Measurements from ENCODE around the gene EFR3B.
A peak's percentile ranks its signal among the peaks of the same experiment; 100 is the strongest.
"Not testable (repeated sequence)": the region's sequence is repeated elsewhere in the genome, so short reads cannot be mapped to it uniquely, and the experiment has no call there.

EFR3B gene

DNA sequence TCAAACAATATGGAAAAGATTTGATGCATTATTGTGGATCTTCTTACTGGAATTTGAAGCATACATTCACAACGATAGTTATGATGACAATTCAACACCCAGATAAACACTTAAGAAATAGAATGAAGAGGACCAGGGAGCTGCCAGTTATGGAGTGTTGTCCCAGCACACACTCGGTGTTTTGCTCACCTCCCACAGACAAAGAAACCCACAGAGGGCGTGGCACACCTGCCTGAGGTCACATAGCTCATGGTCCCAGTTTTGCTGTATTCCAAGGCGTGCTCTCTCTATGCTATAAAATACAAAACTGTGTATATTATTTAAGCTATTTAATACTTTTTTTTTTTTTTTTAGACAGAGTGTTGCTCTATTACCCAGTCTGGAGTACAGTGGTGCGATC lies 31.1 kb downstream of the EFR3B start:
- DNase-seq (ENCODE audit: low read depth), result no peak

- no peak for DNase-seq (ENCODE audit: low read depth)
These were observed 32.0 kb downstream of the EFR3B start for GRCh38 chr2:25073914-25074313.

DNA sequence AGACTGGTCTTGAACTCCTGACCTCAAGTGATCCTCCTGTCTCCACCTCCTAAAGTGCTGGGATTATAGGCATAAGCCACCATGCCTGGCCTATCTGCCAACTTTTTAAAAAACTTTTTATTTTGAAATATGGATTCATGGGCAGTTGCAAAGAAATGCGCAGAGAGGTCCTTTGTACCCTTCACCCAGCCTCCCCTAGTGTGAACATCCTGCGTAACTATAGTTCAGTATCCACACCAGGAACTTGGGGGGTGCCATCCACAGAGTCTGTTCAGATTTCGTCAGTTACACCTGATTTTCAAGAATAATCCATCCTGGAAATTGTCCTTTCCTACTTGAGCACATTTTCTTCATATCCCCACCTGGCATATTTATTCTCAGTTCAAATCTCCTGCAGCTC lies 33.0 kb downstream of the EFR3B start:
- no peak for DNase-seq (ENCODE audit: low read depth)

DNA sequence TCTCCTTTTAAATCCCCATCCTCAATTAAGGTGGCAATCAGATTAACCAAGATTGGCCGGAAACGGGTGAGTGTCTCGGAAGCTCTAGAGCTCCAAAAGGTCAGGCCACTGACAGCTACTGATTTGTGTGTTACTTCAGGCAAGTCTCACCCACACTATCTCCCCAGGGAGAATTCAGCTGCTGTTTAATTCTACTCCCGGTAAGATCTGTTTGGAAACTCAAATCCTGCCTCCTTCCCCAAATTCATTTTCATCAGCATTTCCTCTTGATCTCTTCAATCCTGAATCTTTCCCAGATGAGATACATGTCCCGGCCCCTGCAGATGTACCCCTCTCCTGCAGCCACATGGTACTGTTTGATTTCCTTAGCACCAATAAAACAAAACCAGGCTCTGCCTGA lies 34.9 kb downstream of the EFR3B start:
- no peak for DNase-seq (ENCODE audit: low read depth)

GRCh38 chr2:25077789-25078169 lies 35.9 kb downstream of the EFR3B start:
- DNase-seq (ENCODE audit: low read depth), result no peak

GRCh38 chr2:25078170-25079049 lies 36.5 kb downstream of the EFR3B start:
- peak; percentile 28 for DNase-seq (ENCODE audit: low read depth)

DNA sequence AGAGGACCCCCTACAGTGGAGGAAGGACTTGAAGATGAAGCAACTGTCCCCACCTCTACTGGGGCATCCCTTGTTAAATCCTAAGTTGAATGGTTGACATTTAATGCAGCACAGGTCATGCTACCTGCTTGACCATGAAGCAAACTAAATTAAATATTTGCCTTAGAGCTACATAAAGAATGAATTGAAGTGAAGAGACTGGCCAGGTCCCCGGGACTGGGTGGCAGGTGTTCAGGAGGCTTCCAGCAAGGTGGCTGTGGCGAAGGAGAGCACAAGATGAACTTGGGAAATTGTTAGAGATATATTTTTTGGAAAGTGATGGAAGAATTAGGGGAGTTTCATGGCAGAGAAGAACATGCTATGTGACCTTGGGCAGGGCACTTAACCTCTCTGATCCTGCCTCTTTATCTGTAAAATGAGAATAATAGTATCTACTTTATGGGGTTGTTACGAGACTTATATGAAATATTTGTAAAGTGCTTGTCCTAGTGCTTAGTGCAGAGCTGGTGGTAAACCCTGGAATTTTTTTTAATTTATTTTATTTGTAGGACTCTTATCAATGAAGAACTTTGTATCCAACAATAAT lies 37.3 kb downstream of the EFR3B start:
- DNase-seq (ENCODE audit: low read depth), result no peak

- DNase-seq (ENCODE audit: low read depth), result no peak
These were observed 39.4 kb downstream of the EFR3B start for GRCh38 chr2:25081237-25081790.

GRCh38 chr2:25082002-25082622 lies 40.2 kb downstream of the EFR3B start:
- no peak for DNase-seq (ENCODE audit: low read depth)

- no peak for DNase-seq (ENCODE audit: low read depth)
These were observed 44.1 kb downstream of the EFR3B start for GRCh38 chr2:25085761-25086560.

GRCh38 chr2:25088817-25089516 lies 47.1 kb downstream of the EFR3B start:
- no peak for DNase-seq (ENCODE audit: low read depth)

DNA sequence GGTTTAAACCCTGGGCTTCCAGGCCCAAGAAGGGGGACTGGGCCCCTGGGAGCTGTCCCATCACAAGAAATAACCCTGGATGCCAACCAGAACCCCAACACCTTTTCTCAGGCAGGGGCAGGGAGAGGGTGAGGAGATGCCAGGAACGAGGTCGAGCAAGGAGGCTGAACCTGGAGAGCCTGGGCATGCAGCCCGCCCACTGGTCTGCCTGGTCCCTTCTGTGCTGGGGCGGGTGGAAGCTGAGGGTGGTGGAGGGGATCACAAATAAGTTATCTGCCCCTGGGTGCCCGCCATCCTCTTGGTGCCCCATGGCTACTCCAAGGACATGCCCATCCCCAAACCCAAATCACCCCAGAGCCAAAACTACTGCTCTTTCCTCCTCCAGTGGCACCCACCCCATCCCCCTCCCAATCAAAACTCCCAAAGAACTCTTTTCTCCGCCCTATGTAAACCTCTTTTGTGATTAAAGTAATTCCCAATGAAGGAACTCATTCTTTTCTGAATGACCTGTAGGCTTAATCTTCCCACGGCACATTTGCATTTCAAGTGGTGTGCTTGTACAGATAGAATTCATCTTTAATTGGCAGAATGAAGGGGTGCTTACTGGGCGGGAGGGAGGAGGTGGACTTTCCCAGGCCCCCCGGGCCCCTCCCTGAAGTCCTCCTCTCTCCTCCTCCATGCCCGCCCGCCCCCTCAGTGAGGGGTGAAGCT lies 47.9 kb downstream of the EFR3B start:
- no peak for DNase-seq (ENCODE audit: low read depth)

DNA sequence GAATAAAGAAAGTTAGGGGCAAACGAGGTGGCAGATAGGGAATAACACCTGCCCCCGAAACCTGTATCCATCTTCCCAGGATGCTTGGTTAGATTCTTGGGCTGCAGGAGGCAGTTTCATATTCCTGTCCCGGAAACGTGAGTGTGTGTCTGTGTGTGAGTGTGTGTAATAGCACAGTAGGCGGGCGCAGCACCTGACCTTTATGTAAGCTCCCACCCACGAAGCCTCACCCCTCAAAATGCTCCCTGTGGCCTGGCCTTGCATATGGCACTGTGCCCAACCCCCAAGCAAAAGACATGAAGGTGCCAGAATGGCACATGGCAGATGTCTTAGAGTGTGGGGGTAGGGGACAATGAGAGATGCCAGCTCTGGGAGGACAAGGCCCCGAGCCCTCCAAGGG lies 48.9 kb downstream of the EFR3B start:
- DNase-seq (ENCODE audit: low read depth), result no peak

DNA sequence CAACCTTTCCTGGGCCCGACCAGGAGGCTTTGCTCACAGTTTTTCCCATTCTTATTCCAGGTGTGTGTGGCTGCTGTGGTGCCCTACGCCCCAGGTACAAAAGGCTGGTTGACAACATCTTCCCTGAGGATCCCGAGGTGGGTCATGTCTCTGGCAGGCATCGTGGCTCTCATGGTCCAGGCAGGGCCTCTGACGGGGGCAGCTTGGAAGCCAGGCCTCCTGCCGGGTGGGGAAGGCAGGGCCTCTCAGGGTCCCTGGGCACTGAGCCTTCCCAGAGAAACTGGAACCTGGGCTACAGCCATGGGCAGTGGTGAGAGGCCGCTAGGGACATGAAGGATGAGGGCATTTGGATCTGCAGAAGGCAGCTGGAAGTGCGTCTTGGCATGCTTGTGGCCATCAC lies 49.4 kb downstream of the EFR3B start:
- DNase-seq (ENCODE audit: low read depth), result no peak

DNA sequence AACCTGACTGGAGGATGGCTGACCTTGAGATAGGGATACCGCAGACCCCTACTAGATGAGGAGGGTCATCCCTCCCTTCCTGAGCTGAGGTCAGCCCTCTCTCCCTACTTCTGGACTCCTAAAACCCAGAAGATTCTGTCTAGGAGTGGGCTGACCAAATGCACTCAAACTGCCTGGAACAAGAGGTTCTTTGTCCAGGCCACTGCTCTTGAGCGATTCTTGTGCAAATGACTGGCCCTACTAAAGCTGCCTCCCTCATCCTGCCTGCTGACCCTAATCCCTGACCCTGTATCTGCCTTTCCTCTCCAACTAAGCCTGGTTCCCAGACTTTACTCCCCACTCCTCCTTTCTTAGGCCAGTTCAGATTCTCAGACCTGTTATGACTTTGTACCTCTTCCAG lies 56.2 kb downstream of the EFR3B start:
- DNase-seq (ENCODE audit: low read depth), result no peak

GRCh38 chr2:25098670-25099486 lies 57.0 kb downstream of the EFR3B start:
- no peak for DNase-seq (ENCODE audit: low read depth)

- DNase-seq (ENCODE audit: low read depth), result not testable (repeated sequence)
These were observed 60.5 kb downstream of the EFR3B start for GRCh38 chr2:25102352-25102751.

DNA sequence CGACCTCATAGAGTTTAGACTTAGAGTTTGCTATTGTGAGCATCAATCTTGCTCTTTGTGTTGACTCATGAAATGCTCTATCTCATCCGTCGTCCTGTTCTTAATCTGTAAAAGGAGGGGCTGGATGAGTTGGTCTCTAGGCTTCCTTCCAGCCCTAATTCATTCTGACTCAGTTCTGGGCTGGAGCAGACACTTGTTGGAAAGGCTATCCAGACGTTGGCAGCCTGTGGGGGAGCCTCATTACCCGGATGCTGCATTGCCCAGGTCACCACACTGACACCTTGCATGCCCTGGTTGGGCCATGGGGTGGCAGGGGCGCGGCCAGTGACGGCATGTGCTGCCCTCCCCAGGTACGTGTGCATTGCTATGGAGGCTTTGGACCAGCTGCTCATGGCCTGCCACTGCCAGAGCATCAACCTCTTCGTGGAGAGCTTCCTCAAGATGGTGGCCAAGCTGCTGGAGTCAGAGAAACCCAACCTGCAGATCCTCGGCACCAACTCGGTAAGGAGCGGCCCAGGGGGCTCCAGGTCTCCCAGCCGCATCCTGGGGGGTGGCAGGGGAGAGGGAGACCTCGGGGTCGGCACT lies 61.5 kb downstream of the EFR3B start:
- peak; percentile 87 for DNase-seq (ENCODE audit: low read depth)

DNA sequence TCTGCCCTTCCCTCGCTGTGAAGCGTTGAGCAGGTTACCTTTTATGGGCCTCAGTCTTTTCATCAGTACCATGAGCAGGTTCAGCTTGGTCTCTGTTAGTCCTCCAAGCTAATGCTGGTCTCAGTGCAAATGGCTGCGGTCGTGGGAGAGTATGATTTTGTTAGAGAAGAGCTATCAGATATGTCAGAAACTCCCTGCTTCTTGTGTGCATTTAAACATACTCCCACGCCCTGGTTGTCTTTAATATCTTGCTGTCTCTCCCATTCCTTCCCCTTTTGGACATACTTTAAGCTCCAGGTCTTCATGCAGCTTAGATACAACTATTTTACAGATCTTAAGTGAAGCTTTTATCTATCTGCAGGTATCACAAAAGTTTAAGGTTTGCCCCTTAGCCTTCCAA lies 62.9 kb downstream of the EFR3B start:
- no peak for DNase-seq (ENCODE audit: low read depth)
